GM18519 (cell line): ENCODE data around the gene KPNA3.
A peak's percentile ranks its signal among the peaks of the same experiment; 100 is the strongest.
"Not testable (repeated sequence)": the region's sequence is repeated elsewhere in the genome, so short reads cannot be mapped to it uniquely, and the experiment has no call there.

ENCODE experiments used
- ATAC-seq: cut with Tn5 transposase; IDR thresholded peaks from one replicate; pipeline ENCODE4 v1.9.1; 2021; ENCODE audit warnings: mild to moderate bottlenecking, moderate library complexity; ENCODE audit not compliant: unreplicated experiment, low FRiP score

KPNA3 gene

GRCh38 chr13:49810567-49811526 is 18.4 kb upstream of the KPNA3 start:
- ATAC-seq: no peak

GRCh38 chr13:49807681-49808080 is 15.2 kb upstream of the KPNA3 start:
- no peak for ATAC-seq

- ATAC-seq: no peak
These were observed 13.6 kb upstream of the KPNA3 start for GRCh38 chr13:49806126-49806536.

GRCh38 chr13:49803047-49803446 is 10.6 kb upstream of the KPNA3 start:
- ATAC-seq: not testable (repeated sequence)

- ATAC-seq: no peak
These were observed 9.9 kb upstream of the KPNA3 start for GRCh38 chr13:49802426-49802825.

GRCh38 chr13:49791711-49792549 is 552 bp downstream of the KPNA3 start:
- ATAC-seq: peak; percentile 18

GRCh38 chr13:49791315-49791710 is 1.2 kb downstream of the KPNA3 start:
- no peak for ATAC-seq

GRCh38 chr13:49789968-49790367 is 2.5 kb downstream of the KPNA3 start:
- no peak for ATAC-seq

GRCh38 chr13:49786401-49787008 is 6.0 kb downstream of the KPNA3 start:
- ATAC-seq: no peak

GRCh38 chr13:49784886-49785570 is 7.5 kb downstream of the KPNA3 start:
- no peak for ATAC-seq

GRCh38 chr13:49783865-49784264 is 8.6 kb downstream of the KPNA3 start:
- no peak for ATAC-seq

- ATAC-seq: no peak
These were observed 9.7 kb downstream of the KPNA3 start for GRCh38 chr13:49782784-49783183.

GRCh38 chr13:49781806-49782205 is 10.7 kb downstream of the KPNA3 start:
- no peak for ATAC-seq

GRCh38 chr13:49779721-49780120 is 12.8 kb downstream of the KPNA3 start:
- no peak for ATAC-seq

- no peak for ATAC-seq
These were observed 14.5 kb downstream of the KPNA3 start for GRCh38 chr13:49777746-49778614.

- ATAC-seq: no peak
These were observed 15.6 kb downstream of the KPNA3 start for GRCh38 chr13:49776871-49777270.

GRCh38 chr13:49774376-49775005 is 18.0 kb downstream of the KPNA3 start:
- no peak for ATAC-seq

GRCh38 chr13:49772828-49773227 is 19.7 kb downstream of the KPNA3 start:
- no peak for ATAC-seq

- not testable (repeated sequence) for ATAC-seq
These were observed 30.7 kb downstream of the KPNA3 start for GRCh38 chr13:49761811-49762210.
